HG03378 (cell line): ENCODE measurements around the gene SULT1B1.
"Not testable (repeated sequence)": the region's sequence is repeated elsewhere in the genome, so short reads cannot be mapped to it uniquely, and the experiment has no call there.

Experiments
- ATAC-seq: cut with Tn5 transposase; IDR thresholded peaks from one replicate; pipeline ENCODE4 v1.9.1; 2021; ENCODE audit warnings: mild to moderate bottlenecking, moderate library complexity; ENCODE audit not compliant: unreplicated experiment

Gene SULT1B1

GRCh38 chr4:69760455-69760854 is at the start of gene SULT1B1:
SULT1B1 (minus strand) TSS chr4:69760620; CDS start chr4:69755217, 5,403 bp downstream.
- no peak for ATAC-seq

GRCh38 chr4:69800599-69800998 is 40.2 kb upstream of the SULT1B1 start:
- ATAC-seq = no peak

GRCh38 chr4:69799337-69799736 is 38.9 kb upstream of the SULT1B1 start:
- ATAC-seq = no peak

- ATAC-seq = no peak
These were observed 33.3 kb upstream of the SULT1B1 start for GRCh38 chr4:69793732-69794131.

DNA sequence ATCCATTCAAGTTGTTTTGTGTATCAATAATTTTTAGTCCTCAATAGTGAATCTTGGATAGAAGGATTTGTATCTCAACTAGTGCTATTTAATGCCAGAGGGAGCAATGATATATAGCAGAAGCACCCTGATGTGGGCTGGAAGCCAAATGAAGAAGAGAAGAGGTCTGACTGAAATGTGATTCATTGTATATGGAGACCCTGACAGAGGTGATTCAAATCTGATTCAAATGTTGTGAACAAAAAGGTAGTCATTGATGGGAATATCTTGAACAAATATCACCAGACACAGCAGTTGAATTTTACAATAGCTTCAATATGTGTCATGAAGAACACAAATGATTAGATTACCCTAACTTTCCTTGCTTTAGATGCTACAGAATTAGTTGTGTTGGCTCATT is 27.5 kb upstream of the SULT1B1 start:
- no peak for ATAC-seq

DNA sequence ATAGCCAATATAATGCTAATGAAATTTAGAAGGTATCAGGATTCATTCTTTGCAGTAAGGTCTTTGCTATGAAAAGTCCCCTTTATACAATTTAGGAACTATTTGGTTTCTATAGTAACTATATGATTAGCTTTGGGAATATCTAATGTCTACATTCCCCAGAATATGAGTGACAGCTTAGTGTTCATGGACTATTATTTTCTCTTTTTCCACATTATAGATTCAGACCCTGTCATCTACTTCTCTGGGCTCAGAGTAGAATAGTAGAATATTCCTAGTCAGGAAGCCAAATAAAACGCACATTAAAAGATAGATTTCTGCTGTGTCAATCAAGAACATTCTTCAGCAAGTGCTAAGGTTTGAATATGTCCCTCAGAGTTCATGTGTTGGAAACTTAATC is 26.1 kb upstream of the SULT1B1 start:
- no peak for ATAC-seq

DNA sequence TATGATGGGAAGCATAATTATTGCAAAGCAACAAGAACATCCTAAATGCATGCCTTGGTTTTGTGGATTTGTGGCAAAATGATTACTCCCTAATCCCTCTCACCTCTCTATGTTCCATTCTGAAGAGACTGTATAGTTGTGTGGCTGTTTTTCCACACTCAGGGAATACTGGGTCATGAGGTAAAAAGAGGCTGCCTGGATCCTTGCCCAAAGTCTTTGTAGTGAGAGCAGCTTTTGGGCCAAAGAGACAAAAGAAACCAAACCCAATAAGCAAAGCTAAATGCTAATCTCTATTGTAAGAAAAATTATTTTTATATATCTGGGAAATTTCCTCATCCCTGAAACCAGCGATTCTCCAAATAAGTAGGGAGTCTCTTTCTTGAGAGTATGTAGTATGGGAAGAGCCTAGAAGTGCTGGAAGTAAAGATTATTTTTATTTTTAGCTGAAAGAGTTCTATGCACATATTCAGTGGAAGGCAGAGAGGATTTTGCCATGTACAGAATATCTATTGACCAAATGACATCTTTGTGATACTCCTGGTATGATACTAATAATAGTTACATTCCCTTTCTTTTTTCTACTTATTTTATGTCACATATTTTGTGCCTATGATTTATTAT is 24.9 kb upstream of the SULT1B1 start:
- no peak for ATAC-seq

DNA sequence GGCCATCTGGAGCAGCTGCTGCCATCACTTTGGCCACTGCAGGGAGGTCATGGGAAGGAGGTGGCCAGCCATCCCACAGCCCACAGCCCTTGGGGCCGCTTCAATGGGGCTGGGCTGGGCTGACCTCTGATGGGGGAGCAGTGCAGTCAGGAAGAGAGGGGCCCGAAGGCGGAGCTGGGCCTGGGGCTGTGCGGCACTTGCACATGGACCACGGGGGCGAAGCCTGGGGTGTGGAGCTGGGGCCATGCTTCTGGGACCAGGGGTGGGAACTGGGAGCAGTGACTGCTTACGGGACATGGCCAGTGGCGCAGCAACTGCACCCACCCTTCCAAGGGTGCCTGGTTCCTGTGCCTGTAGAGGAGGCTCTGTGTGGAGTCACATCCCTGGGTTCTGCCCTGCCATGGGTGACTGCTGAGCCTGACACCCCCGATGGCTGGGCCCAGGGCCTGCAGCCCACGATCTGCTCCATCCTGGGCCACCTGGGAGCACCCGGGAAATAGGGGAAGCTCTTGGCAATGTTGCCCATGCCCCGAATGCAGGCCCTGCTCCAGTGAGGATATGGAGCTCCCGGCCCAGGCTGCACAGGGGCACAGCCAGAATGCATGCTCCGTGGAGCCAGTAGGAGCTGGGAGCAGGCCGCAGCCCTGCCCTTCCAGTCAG is 22.4 kb upstream of the SULT1B1 start:
- no peak for ATAC-seq

GRCh38 chr4:69781458-69782418 is 21.3 kb upstream of the SULT1B1 start:
- ATAC-seq = no peak

DNA sequence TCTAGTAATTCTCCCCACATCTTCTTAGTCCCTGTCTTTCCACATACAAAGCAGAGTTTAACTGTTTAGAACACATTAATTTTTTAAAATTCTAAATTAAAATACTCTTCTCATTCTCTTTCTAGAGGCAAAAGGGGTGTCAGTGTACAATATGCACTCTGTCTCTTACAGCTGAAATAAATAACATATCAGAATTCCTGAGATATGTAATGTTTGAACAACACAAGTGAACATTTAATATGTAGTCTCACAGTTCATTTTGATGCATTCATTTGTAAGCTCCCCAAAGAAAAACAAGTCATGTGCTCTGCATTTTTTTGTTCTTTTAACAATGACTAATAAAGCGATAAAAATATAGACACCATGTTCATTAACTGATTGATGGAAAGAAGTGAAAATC is 19.7 kb upstream of the SULT1B1 start:
- no peak for ATAC-seq

DNA sequence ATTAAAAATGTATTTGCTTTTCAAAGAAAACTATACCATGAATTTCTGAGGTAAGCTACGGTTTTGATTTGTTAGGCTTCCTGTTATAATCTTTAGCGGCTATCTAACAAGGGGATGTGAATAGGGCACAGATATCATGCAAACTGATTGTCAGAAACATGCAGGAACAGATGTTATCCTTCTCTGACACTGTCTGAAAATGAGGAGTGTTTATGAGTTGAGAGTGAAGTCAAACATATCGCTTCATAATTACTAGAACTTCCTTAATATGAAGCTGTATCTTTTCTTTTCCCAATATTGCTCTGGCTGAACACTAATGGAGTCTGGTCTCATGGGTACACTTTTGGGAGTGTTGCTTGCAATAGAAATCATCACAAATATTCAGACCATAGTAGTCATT is 16.3 kb upstream of the SULT1B1 start:
- ATAC-seq = no peak

DNA sequence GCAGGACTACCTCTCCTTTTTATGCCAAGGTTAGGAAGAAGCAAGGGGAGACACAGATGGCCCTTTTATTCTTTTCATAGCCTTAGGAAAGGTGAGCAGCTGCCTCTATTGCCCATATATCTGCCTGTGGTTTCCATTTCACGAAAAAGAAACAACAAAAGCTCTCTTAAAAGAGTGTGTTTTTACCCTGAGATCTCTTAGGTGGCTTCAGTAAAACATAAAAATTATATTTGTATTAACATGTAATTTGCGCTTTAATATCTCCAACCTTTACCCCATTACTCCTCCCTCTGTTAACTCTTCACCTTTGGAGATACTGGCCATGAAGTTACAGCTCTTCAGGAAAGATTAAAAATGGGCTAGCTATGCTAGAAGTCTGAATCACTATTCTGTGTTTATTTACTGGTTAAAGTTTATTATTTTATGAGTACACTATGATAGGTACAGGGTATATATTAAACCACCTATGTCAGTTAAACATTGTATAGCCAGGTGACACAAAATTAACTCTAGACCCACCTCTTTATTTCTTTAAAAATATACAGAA is 15.0 kb upstream of the SULT1B1 start:
- ATAC-seq = no peak

DNA sequence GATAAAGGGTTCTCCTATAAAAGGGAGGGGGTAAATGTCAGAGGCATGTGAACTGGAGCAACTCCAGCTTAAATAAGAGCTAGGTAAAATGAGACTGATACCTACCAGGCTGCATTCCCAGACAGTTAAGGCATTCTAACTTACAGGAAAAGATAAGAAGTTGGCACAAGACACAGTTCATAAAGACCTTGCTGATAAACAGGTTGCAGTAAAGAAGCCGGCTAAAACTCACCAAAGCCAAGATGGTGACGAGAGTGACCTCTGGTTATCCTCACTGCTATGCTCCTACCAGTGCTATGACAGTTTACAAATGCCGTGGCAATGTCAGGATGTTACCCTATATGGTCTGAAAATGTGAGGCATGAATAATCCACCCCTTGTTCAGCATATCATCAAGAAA is 13.1 kb upstream of the SULT1B1 start:
- no peak for ATAC-seq

DNA sequence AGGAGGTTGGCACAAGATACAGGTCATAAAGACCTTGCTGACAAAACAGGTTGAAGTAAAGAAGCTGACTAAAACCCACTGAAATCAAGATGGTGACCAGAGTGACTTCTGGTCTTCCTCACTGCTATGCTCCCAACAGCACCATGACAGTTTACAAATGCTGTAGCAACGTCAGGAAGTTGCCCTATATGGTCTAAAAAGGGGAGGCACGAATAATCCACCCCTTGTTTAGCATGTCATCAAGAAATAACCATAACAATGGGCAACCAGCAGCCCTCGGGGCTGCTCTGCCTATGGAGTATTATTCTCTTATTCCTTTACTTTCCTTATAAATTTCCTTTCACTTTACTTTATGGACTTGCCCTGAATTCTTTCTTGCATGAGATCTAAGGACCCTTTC is 8.1 kb upstream of the SULT1B1 start:
- not testable (repeated sequence) for ATAC-seq

GRCh38 chr4:69765751-69766150 is 5.3 kb upstream of the SULT1B1 start:
- no peak for ATAC-seq

DNA sequence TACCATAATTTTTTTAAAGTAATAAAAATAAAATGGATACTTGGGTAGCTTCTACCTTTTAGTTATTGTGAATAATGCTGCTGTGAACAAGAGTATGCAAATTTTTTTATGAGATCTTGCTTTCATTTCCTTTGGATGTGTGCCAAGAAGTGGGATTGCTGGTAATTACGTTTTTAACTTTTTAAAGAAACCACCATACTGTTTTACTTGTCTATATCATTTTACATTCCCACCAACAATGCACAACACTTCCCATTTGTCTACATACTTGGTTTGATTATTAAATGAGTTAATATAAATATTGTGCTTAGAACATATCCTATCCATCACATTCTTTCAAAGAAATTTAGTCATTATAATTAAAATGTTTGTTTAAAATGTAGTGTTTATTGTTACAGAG is 3.9 kb upstream of the SULT1B1 start:
- ATAC-seq = no peak

- no peak for ATAC-seq
These were observed 2.8 kb upstream of the SULT1B1 start for GRCh38 chr4:69763233-69763632.

DNA sequence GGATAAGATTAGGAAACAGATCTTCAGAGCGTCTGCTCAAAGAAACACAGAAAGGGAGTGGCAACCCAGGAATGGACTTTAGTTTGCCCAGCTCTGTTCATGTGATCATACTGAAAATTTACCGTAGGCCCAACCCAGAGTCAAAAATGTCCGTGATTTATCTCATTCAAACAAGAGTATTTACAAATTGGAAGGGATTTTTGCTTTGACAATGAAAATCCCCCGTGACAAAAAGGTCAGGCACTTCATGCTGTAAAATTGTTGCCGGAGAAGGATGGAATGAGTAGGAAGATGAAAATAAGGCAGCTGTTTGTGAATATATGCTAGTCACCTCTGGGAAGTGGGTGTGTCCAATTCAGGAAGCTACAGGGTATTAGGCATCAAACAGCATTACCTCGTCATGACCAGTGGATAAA is 1.2 kb downstream of the SULT1B1 start:
- ATAC-seq = no peak

DNA sequence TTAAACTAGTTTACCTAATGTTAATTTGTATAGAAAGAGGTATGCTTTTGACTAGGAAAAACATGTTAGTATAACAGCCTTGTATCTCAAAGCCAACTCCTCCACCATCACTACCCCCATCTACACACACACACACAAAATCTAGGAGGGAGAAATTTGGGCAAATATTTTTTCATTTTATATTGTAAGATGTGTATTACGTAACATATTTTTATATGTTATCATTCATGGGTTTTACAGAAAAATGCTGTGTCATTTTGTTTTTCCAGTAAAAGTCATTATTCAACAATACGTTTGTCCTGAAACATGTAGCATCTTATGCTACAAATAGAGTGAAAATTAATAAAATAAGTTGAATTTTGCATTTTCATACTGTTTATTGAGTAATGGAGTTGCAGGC is 3.0 kb downstream of the SULT1B1 start:
- ATAC-seq = no peak

- no peak for ATAC-seq
These were observed 5.4 kb downstream of the SULT1B1 start for GRCh38 chr4:69754926-69755580.

DNA sequence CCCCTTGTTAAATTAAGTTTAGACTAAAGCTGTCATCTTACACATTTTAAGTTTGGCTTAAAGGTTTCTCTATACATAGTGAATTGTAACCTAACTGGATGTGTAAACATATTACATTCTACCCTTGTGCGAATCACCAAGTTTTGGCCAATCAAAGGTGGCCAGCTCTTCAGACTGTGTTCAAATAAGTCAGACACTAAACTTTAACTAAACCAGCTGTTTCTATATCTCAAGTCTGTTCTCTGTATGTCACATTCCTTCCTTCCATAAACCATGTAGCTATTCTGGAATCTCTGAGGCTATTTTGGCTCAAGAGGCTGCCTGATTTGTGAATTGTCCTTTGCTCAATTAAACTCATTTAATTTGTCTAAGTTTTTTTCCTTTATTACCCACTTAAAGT is 6.7 kb downstream of the SULT1B1 start:
- ATAC-seq = no peak
